Measurements from ENCODE around the gene RBM15B.

RBM15B gene

DNA sequence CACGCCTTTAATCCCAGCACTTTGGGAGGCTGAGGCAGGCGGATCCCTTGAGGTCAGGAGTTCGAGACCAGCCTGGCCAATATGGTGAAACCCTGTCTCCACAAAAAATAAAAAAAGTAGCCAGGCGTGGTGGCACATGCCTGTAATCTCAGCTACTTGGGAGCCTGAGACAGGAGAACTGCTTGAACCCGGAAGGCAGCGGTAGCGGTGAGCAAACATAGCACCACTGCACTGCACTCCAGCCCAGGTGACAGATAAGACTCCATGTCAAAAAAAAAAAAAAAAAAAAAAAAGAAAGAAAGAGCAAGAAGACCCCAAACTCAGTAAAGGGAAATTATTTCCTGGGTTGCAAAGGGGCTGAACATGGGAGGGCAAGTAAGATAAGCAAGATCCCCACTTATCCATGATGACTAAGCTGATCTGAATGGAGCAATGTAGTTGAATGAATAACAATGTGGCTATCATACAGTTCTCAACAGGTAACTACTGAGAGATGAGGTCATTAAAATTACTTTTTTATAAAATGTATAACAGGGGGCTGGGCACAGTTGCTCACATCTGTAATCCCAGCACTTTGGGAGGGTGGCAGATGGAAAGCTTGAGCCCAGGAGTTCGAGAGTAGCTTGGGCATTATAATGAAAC is 46.0 kb downstream of the RBM15B start:
- Histone ChIP-seq H3K4me3 (ENCODE audit: severe bottlenecking) (no peak overlapping the region), H3K27ac (ENCODE audit: poor library complexity, severe bottlenecking) (no peak overlapping the region), H3K27me3 (ENCODE audit: insufficient read depth, poor library complexity, severe bottlenecking) (no peaks in the 10 kb centered on the region), H3K4me1 (ENCODE audit: insufficient read depth, poor library complexity, severe bottlenecking) (no peaks in the 10 kb centered on the region), H3K9me3 (ENCODE audit: severe bottlenecking) (no peaks in the 10 kb centered on the region), H3K36me3 (ENCODE audit: low read depth) (peaks cover 60% of the 10 kb centered on the region)
- ATAC-seq (ENCODE audit: low read depth), result peak; percentile 66
- no peak for DNase-seq (ENCODE audit: low spot score)
- no peak for TF ChIP-seq CTCF (IDR thresholded peaks at IDR 0.05; ENCODE audit: poor library complexity, severe bottlenecking)

DNA sequence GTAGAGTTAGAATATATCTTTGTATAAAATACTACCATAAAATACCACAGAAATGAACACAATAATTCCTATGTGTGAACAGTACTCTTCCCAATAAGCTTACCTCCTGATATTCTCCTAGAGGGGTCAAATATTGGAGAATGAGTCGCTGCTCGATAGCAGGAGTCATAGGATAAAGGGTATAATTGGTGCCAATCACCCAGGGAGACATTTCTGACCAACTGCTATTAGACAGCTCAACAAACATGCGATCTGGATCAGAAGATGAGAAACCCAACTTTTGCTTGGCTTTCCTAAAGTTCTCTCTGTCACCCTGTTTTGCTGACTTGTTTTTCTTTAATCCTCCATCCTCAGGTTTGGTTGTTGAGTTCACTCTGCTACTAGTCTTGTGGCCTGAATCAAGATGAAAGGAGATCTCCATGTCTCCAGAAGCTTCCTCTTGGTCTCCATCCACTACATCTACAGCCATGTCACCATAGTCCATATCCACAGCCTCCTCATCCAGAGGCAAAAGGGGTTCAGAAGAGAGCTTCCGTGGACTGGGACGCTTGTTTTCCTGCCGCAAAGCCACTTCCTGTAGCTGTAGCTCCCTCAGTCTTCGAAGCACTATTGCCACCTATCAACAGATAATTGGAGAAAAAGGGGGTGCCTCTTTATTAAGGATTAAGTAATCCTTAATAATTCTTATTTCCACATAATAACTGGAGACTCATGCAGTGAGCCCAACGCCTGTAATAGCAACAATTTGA is 50.4 kb downstream of the RBM15B start:
- H3K4me3 ChIP-seq (ENCODE audit: severe bottlenecking), result no peak overlapping the region
- no peaks in the 10 kb centered on the region for H3K9me3 ChIP-seq (ENCODE audit: severe bottlenecking)
- H3K27me3 ChIP-seq (ENCODE audit: insufficient read depth, poor library complexity, severe bottlenecking), result no peaks in the 10 kb centered on the region
- DNase-seq (ENCODE audit: low spot score) (no peak), ATAC-seq (ENCODE audit: low read depth) (no peak)
- TF ChIP-seq CTCF (IDR thresholded peaks at IDR 0.05; ENCODE audit: poor library complexity, severe bottlenecking), result no peak
- no peak overlapping the region for H3K27ac ChIP-seq (ENCODE audit: poor library complexity, severe bottlenecking)
- H3K36me3 ChIP-seq (ENCODE audit: low read depth), result peaks cover 43% of the 10 kb centered on the region
- H3K4me1 ChIP-seq (ENCODE audit: insufficient read depth, poor library complexity, severe bottlenecking), result no peaks in the 10 kb centered on the region

DNA sequence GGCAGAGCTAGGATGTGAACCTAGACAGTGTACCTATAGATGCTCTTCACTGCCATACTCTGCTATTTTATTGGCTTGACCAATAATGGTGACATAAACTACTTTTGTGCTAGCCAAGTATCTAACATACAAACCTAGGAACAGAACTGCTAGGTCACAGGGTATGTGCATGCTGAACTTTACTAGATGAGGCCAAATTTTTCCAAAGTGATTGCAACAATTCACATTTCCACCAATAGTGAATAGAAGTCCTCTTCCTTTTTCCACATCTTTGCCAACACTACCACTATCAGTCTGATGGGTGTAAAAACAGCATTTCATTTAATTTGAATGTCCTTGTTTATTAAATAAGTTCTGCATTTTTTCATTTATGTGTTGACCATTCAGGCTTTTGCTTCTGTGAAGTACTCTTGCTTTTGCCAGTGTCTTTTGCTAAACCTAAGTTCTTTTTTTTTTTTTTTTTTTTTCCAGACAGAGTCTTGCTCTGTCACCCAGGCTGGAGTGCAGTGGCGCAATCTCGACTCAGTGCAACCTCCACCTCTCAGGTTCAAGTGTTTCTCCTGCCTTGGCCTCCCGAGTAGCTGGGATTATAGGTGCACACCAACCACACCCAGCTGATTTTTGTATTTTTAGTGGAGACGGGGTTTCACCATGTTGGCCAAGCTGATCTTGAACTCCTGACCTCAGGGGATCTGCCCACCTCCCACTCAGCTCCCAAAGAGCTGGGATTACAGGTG is 54.6 kb downstream of the RBM15B start:
- Histone ChIP-seq H3K36me3 (ENCODE audit: low read depth) (peaks cover 23% of the 10 kb centered on the region), H3K9me3 (ENCODE audit: severe bottlenecking) (no peaks in the 10 kb centered on the region), H3K27ac (ENCODE audit: poor library complexity, severe bottlenecking) (no peak overlapping the region), H3K4me1 (ENCODE audit: insufficient read depth, poor library complexity, severe bottlenecking) (no peaks in the 10 kb centered on the region), H3K4me3 (ENCODE audit: severe bottlenecking) (no peak overlapping the region), H3K27me3 (ENCODE audit: insufficient read depth, poor library complexity, severe bottlenecking) (no peaks in the 10 kb centered on the region)
- no peak for ATAC-seq (ENCODE audit: low read depth)
- TF ChIP-seq CTCF (IDR thresholded peaks at IDR 0.05; ENCODE audit: poor library complexity, severe bottlenecking), result no peak
- DNase-seq (ENCODE audit: low spot score), result no peak

All from RWPE2 (cell line).